ENCODE results near the gene EFTUD2.
"Not testable (repeated sequence)": the region's sequence is repeated elsewhere in the genome, so short reads cannot be mapped to it uniquely, and the experiment has no call there.

The EFTUD2 gene

GRCh38 chr17:44899074-44899782 lies at the start of gene EFTUD2:
EFTUD2 (minus strand) TSS chr17:44899445; CDS start chr17:44894521, 4,924 bp downstream.
- DNase-seq (ENCODE audit: low read depth), result peak; percentile 85

- DNase-seq (ENCODE audit: low read depth), result no peak
These were observed 49.1 kb upstream of the EFTUD2 start for GRCh38 chr17:44948315-44948795.

GRCh38 chr17:44947461-44948314 lies 48.4 kb upstream of the EFTUD2 start, which contains the start of gene KIF18B:
KIF18B (minus strand) TSS chr17:44947773; CDS start chr17:44936344, 11,429 bp downstream.
- DNase-seq (ENCODE audit: low read depth), result peak; percentile 69

- not testable (repeated sequence) for DNase-seq (ENCODE audit: low read depth)
These were observed 46.4 kb upstream of the EFTUD2 start for GRCh38 chr17:44945652-44946051.

- DNase-seq (ENCODE audit: low read depth), result no peak
These were observed 43.2 kb upstream of the EFTUD2 start for GRCh38 chr17:44942456-44942855.

- no peak for DNase-seq (ENCODE audit: low read depth)
These were observed 42.6 kb upstream of the EFTUD2 start for GRCh38 chr17:44941712-44942331.

- DNase-seq (ENCODE audit: low read depth), result no peak
These were observed 41.5 kb upstream of the EFTUD2 start for GRCh38 chr17:44940768-44941167.

GRCh38 chr17:44940317-44940716 lies 41.1 kb upstream of the EFTUD2 start:
- DNase-seq (ENCODE audit: low read depth), result no peak

- DNase-seq (ENCODE audit: low read depth), result no peak
These were observed 35.9 kb upstream of the EFTUD2 start for GRCh38 chr17:44935116-44935515.

GRCh38 chr17:44934745-44935105 lies 35.5 kb upstream of the EFTUD2 start:
- DNase-seq (ENCODE audit: low read depth), result no peak

- DNase-seq (ENCODE audit: low read depth), result no peak
These were observed 34.8 kb upstream of the EFTUD2 start for GRCh38 chr17:44933824-44934744.

GRCh38 chr17:44932787-44933097 lies 33.5 kb upstream of the EFTUD2 start:
- no peak for DNase-seq (ENCODE audit: low read depth)

- DNase-seq (ENCODE audit: low read depth), result no peak
These were observed 33.0 kb upstream of the EFTUD2 start for GRCh38 chr17:44932096-44932786.

- no peak for DNase-seq (ENCODE audit: low read depth)
These were observed 32.1 kb upstream of the EFTUD2 start for GRCh38 chr17:44931376-44931775.

GRCh38 chr17:44930667-44931066 lies 31.4 kb upstream of the EFTUD2 start:
- no peak for DNase-seq (ENCODE audit: low read depth)

GRCh38 chr17:44928950-44929720 lies 29.9 kb upstream of the EFTUD2 start:
- no peak for DNase-seq (ENCODE audit: low read depth)

GRCh38 chr17:44928136-44928535 lies 28.9 kb upstream of the EFTUD2 start:
- DNase-seq (ENCODE audit: low read depth), result no peak

- no peak for DNase-seq (ENCODE audit: low read depth)
These were observed 28.5 kb upstream of the EFTUD2 start for GRCh38 chr17:44927696-44928095.

GRCh38 chr17:44926821-44927525 lies 27.7 kb upstream of the EFTUD2 start:
- no peak for DNase-seq (ENCODE audit: low read depth)

Measured in stimulated activated CD8-positive, alpha-beta memory T cell treated with anti-CD3 and anti-CD28 coated beads, Interleukin-12 subunit alpha, Interleukin-12 subunit beta, amount 100 ng/mL, for 4 hours (primary cell).